ENCODE results near the gene MX1.
A peak's percentile ranks its signal among the peaks of the same experiment; 100 is the strongest.

Gene MX1

GRCh38 chr21:41425954-41426675, at the start of gene MX1:
Gene MX1 (plus strand): TSS chr21:41426239. CDS start chr21:41432071, 5,832 bp downstream.
- DNase-seq (ENCODE audit: low read depth in 1 of 2, low spot score in 1 of 2), result peak; percentile 76 to 78

- DNase-seq (ENCODE audit: low read depth in 1 of 2, low spot score in 1 of 2), result no peak
Observed at GRCh38 chr21:41377715-41378114, 48.3 kb upstream of the MX1 start.

- DNase-seq (ENCODE audit: low read depth in 1 of 2, low spot score in 1 of 2), result no peak
Observed at GRCh38 chr21:41378849-41379248, 47.2 kb upstream of the MX1 start.

GRCh38 chr21:41379901-41380300, 46.1 kb upstream of the MX1 start:
- DNase-seq (ENCODE audit: low read depth in 1 of 2, low spot score in 1 of 2), result no peak

GRCh38 chr21:41381731-41382130, 44.3 kb upstream of the MX1 start:
- DNase-seq (ENCODE audit: low read depth in 1 of 2, low spot score in 1 of 2), result no peak

- no peak for DNase-seq (ENCODE audit: low read depth in 1 of 2, low spot score in 1 of 2)
Observed at GRCh38 chr21:41387042-41387819, 38.8 kb upstream of the MX1 start.

- DNase-seq (ENCODE audit: low read depth in 1 of 2, low spot score in 1 of 2), result no peak
Observed at GRCh38 chr21:41387824-41388223, 38.2 kb upstream of the MX1 start.

GRCh38 chr21:41388259-41388658, 37.8 kb upstream of the MX1 start:
- no peak for DNase-seq (ENCODE audit: low read depth in 1 of 2, low spot score in 1 of 2)

GRCh38 chr21:41390043-41390639, 35.9 kb upstream of the MX1 start:
- no peak for DNase-seq (ENCODE audit: low read depth in 1 of 2, low spot score in 1 of 2)

GRCh38 chr21:41393876-41394465, 32.1 kb upstream of the MX1 start:
- DNase-seq (ENCODE audit: low read depth in 1 of 2, low spot score in 1 of 2), result no peak

- DNase-seq (ENCODE audit: low read depth in 1 of 2, low spot score in 1 of 2), result no peak
Observed at GRCh38 chr21:41396558-41397075, 29.4 kb upstream of the MX1 start.

- no peak for DNase-seq (ENCODE audit: low read depth in 1 of 2, low spot score in 1 of 2)
Observed at GRCh38 chr21:41397471-41397891, 28.6 kb upstream of the MX1 start.

GRCh38 chr21:41398251-41398650, 27.8 kb upstream of the MX1 start:
- no peak for DNase-seq (ENCODE audit: low read depth in 1 of 2, low spot score in 1 of 2)

GRCh38 chr21:41398831-41399230, 27.2 kb upstream of the MX1 start:
- DNase-seq (ENCODE audit: low read depth in 1 of 2, low spot score in 1 of 2), result no peak

- DNase-seq (ENCODE audit: low read depth in 1 of 2, low spot score in 1 of 2), result no peak
Observed at GRCh38 chr21:41399246-41399800, 26.7 kb upstream of the MX1 start.

GRCh38 chr21:41402231-41402630, 23.8 kb upstream of the MX1 start:
- no peak for DNase-seq (ENCODE audit: low read depth in 1 of 2, low spot score in 1 of 2)

GRCh38 chr21:41402796-41403195, 23.2 kb upstream of the MX1 start:
- DNase-seq (ENCODE audit: low read depth in 1 of 2, low spot score in 1 of 2), result no peak

- DNase-seq (ENCODE audit: low read depth in 1 of 2, low spot score in 1 of 2), result no peak
Observed at GRCh38 chr21:41403331-41403730, 22.7 kb upstream of the MX1 start.

- no peak for DNase-seq (ENCODE audit: low read depth in 1 of 2, low spot score in 1 of 2)
Observed at GRCh38 chr21:41403966-41404365, 22.1 kb upstream of the MX1 start.

GRCh38 chr21:41405321-41405720, 20.7 kb upstream of the MX1 start:
- DNase-seq (ENCODE audit: low read depth in 1 of 2, low spot score in 1 of 2), result no peak

- no peak for DNase-seq (ENCODE audit: low read depth in 1 of 2, low spot score in 1 of 2)
Observed at GRCh38 chr21:41406340-41406739, 19.7 kb upstream of the MX1 start.

All from stimulated activated CD4-positive, alpha-beta T cell treated with anti-CD3 and anti-CD28 coated beads, Interleukin-15, amount 100 ng/mL, for 1 hour (primary cell).